Body of pancreas (tissue), 4 donors: Measurements from ENCODE around the gene BBLN. TPM values are rescaled to one million over a fixed set of nuclear protein-coding genes. Genes with fewer than 3 reads are reported as not detected.

Source experiments
- ATAC-seq: fragments of 150-250 bp; one replicate; pipeline ENCODE4 v1.9.1; 2016
- DNase-seq, 4 donors: peaks; one replicate each; pipeline ENCODE4 v3.0.0-alpha.2; 2019
- H3K27ac ChIP-seq, 4 donors: fragments of 200-600 bp; sonication (generic); 1 replicate in 3 of 4; 2 replicates in 1 of 4; pipeline versions ENCODE4 v1.5.1 to v1.6.1; 2016 to 2019; ENCODE audit warnings: mild to moderate bottlenecking in 1 of 4, mixed read lengths in 1 of 4, moderate library complexity in 1 of 4
- H3K27me3 ChIP-seq, 2 donors: fragments of 200-600 bp; sonication (generic); one replicate each; pipeline ENCODE4 v1.6.0; 2016; ENCODE audit warnings: mild to moderate bottlenecking in 1 of 2
- H3K36me3 ChIP-seq, 2 donors: fragments of 200-600 bp; sonication (generic); replicated peaks in 1 of 2; 2 replicates each; pipeline ENCODE4 v1.5.1; 2016; ENCODE audit warnings: low read depth in 2 of 2; ENCODE audit not compliant: insufficient read depth in 1 of 2
- H3K4me1 ChIP-seq: fragments of 200-600 bp; sonication (generic); one replicate; pipeline ENCODE4 v1.6.0; 2016
- H3K4me3 ChIP-seq, 2 donors: fragments of 200-600 bp; sonication (generic); 1 replicate in 1 of 2; 2 replicates in 1 of 2; pipeline ENCODE4 v1.5.1; 2016 to 2019
- H3K9me3 ChIP-seq, 3 donors: fragments of 200-600 bp; sonication (generic); 1 replicate in 2 of 3; 2 replicates in 1 of 3; pipeline ENCODE4 v1.5.1; 2016
- CTCF ChIP-seq, 7 experiments: fragments of 450-650 bp in 4 of 7; fragments of 200-600 bp in 3 of 7; sonication (generic) in 3 of 7; IDR thresholded peaks; one replicate each; pipeline ENCODE4 v1.5.1; 2016 to 2019; ENCODE audit warnings: antibody characterized with exemption in 7 of 7
- POLR2A ChIP-seq, 3 donors: fragments of 450-650 bp; IDR thresholded peaks; one replicate each; pipeline ENCODE4 v1.6.1; 2016; ENCODE audit warnings: antibody characterized with exemption in 3 of 3, mild to moderate bottlenecking in 2 of 3
- WGBS, 2 donors: methylation state at CpG; one replicate each; pipeline ENCODE4 v1.1.5; 2017; 5-methylcytosine and 5-hydroxymethylcytosine counted together
- intact Hi-C: fragments of 100-400 bp; cut with DNase I; formaldehyde crosslinking; loops from one replicate; pipeline ENCODE4 v1.15.1; 2023
- total RNA-seq, 2 donors: library from RNA; depleted of rRNA; stranded (reverse); fragments of >200 nt; gene quantifications; one replicate each; pipeline ENCODE4 v1.1.0, GENCODE V29; 2016

BBLN gene
- total RNA-seq, 2 donors from 2014 or later, result 113 to 129 TPM

- intact Hi-C loops, result no loop called here
- H3K27me3 ChIP-seq, result no peaks in the 10 kb centered on the region
- H3K27ac ChIP-seq, result peak overlapping the region; percentile 79 to 95 (median 92)
- WGBS, 2 donors, result 34 to 44% methylated on average over 21 to 26 of the region's 26 CpGs
- no peak overlapping the region for H3K4me3 ChIP-seq
- no peaks in the 10 kb centered on the region for H3K9me3 ChIP-seq
- ATAC-seq (peak; percentile 85), DNase-seq (peak; percentile 89 to 95 (median 94))
- H3K4me1 ChIP-seq, result peaks cover 67% of the 10 kb centered on the region
- no peak for TF ChIP-seq CTCF (IDR thresholded peaks at IDR 0.05)
- peak; percentile 22 to 71 (median 68) for TF ChIP-seq POLR2A (IDR thresholded peaks at IDR 0.05)
- peaks cover 0 to 2% of the 10 kb centered on the region in 2 donors for H3K36me3 ChIP-seq
Measured at GRCh38 chr9:128115187-128116103, 44.6 kb upstream of the BBLN start.

GRCh38 chr9:128116104-128117083, 43.7 kb upstream of the BBLN start:
- Histone ChIP-seq H3K27me3 (no peaks in the 10 kb centered on the region), H3K27ac (peak overlapping the region; percentile 79 to 95 (median 92)), H3K36me3 (peaks cover 0 to 6% of the 10 kb centered on the region in 2 donors), H3K4me1 (peaks cover 62% of the 10 kb centered on the region), H3K9me3 (no peaks in the 10 kb centered on the region), H3K4me3 (no peak overlapping the region)
- DNase-seq, result peak in 2 of 4 donors; percentile 3 to 22
- intact Hi-C loops, result no loop called here
- 84 to 85% methylated on average over 14 to 16 of the region's 16 CpGs for WGBS, 2 donors
- ATAC-seq, result no peak
- TF ChIP-seq POLR2A (IDR thresholded peaks at IDR 0.05) (no peak), CTCF (IDR thresholded peaks at IDR 0.05) (no peak)

GRCh38 chr9:128117613-128118471, 42.2 kb upstream of the BBLN start:
- Histone ChIP-seq H3K9me3 (no peaks in the 10 kb centered on the region), H3K4me3 (no peak overlapping the region), H3K27me3 (no peaks in the 10 kb centered on the region), H3K36me3 (peaks cover 0 to 7% of the 10 kb centered on the region in 2 donors), H3K4me1 (peaks cover 62% of the 10 kb centered on the region), H3K27ac (no peak overlapping the region)
- intact Hi-C loops, result no loop called here
- no peak for TF ChIP-seq POLR2A (IDR thresholded peaks at IDR 0.05)
- TF ChIP-seq CTCF (IDR thresholded peaks at IDR 0.05), result peak; percentile 99 to 100 (median 100)
- WGBS, 2 donors, result 12 to 22% methylated on average over 18 to 27 of the region's 27 CpGs
- peak; percentile 64 for ATAC-seq
- DNase-seq, result peak; percentile 93 to 97 (median 96)

GRCh38 chr9:128118472-128118857, 41.6 kb upstream of the BBLN start:
- H3K9me3 ChIP-seq, result no peaks in the 10 kb centered on the region
- H3K27ac ChIP-seq, result no peak overlapping the region
- no peak for ATAC-seq
- peaks cover 0 to 7% of the 10 kb centered on the region in 2 donors for H3K36me3 ChIP-seq
- 37 to 41% methylated on average over 3 of the region's 3 CpGs for WGBS, 2 donors
- no peak for TF ChIP-seq POLR2A (IDR thresholded peaks at IDR 0.05)
- H3K4me3 ChIP-seq, result no peak overlapping the region
- peaks cover 60% of the 10 kb centered on the region for H3K4me1 ChIP-seq
- no peaks in the 10 kb centered on the region for H3K27me3 ChIP-seq
- intact Hi-C loops, result no loop called here
- peak in 2 of 4 donors; percentile 2 to 12 for DNase-seq
